ENCODE measurements around the gene HOXB3. TPM values are rescaled to one million over a fixed set of nuclear protein-coding genes. Genes with fewer than 3 reads are reported as not detected.
A peak's percentile ranks its signal among the peaks of the same experiment; 100 is the strongest.
"Not testable (repeated sequence)": the region's sequence is repeated elsewhere in the genome, so short reads cannot be mapped to it uniquely, and the experiment has no call there.

Gene HOXB3
- polyA plus RNA-seq, 1 experiment = 33.0 TPM

DNA sequence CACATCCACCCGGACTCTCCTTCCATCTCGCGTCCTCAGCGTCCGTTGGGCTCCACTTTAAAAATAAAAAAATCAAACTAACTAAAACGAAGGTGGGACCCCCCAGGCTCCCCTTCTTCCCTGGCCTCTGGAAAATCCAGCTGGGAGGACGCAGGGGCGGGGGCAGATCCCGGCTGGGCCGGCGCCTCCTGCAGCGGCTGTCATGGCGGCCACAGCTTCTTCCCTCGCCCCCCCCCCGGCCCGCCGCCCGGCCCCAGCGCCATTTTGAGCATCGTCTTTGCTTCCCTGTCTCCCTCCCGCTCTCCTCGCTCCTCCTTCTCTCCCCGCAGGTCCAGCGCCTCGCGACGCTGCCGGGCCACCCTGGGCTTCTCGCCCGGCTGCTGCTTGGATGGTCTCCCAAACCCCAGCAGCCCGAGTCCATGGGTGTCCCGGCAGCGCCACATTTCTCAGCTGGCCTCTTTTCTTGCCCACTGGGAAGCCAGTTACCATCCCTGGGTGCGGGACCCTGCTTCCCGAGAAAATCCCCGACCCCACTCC, 48.4 kb downstream of the HOXB3 start:
- Histone ChIP-seq H3K27ac (ENCODE audit: low read depth, low read length) (peak overlapping the region; percentile 96), H3K4me3 (ENCODE audit: low read depth, low read length) (peak overlapping the region; percentile 87), H3K27me3 (ENCODE audit: control insufficient read depth, insufficient read depth, low read length) (no peaks in the 10 kb centered on the region), H3K9me3 (ENCODE audit: control insufficient read depth, insufficient read depth, low read length) (no peaks in the 10 kb centered on the region; the same call in 1 of the 2 replicates)
- TF ChIP-seq, protein P1, sequence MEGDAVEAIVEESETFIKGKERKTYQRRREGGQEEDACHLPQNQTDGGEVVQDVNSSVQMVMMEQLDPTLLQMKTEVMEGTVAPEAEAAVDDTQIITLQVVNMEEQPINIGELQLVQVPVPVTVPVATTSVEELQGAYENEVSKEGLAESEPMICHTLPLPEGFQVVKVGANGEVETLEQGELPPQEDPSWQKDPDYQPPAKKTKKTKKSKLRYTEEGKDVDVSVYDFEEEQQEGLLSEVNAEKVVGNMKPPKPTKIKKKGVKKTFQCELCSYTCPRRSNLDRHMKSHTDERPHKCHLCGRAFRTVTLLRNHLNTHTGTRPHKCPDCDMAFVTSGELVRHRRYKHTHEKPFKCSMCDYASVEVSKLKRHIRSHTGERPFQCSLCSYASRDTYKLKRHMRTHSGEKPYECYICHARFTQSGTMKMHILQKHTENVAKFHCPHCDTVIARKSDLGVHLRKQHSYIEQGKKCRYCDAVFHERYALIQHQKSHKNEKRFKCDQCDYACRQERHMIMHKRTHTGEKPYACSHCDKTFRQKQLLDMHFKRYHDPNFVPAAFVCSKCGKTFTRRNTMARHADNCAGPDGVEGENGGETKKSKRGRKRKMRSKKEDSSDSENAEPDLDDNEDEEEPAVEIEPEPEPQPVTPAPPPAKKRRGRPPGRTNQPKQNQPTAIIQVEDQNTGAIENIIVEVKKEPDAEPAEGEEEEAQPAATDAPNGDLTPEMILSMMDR (IDR thresholded peaks at IDR 0.05; ENCODE audit: low read depth, low read length) = no peak
- POLR2A ChIA-PET = interaction anchor here (0.6 to 1.9 kb wide), 14 partner anchors 10 to 190 kb away, joined by 3 to 14 read pairs (median 5); partner anchors contain the start of gene HOXB5
- CTCF ChIA-PET = interaction anchor here (0.7 to 2.3 kb wide), 3 partner anchors 19 to 189 kb away, joined by 3 to 12 read pairs (median 8); no protein-coding TSS in a partner anchor
- DNase-seq (ENCODE audit: low read depth, low spot score) = no peak

DNA sequence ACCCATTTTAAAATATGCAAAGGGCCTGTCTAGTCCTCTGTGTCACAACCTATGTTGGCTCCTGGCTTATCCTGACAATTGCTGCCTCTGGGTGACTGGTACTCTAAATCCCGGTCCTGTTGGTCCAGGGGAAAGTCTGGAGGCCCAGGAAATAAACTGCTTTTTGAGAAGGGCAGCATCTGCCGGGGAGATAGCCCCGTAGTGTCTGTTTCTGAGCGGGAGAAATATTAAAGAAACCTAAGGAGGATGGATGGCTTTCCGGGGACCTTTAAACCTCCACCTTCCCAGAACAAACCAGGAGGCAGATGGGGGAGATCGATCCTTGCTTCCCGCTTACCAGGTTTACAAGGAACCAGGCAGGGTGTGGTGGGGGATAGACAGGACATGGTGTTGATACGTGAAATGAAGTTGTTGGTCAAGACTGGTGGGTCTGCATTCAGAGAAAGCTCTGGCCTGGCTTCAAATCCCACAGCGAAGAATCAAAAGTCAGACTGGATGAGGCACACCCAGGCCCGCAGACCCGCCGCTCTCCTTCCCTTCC, 48.9 kb downstream of the HOXB3 start:
- CTCF ChIA-PET = interaction anchor here (0.7 to 2.3 kb wide), 4 partner anchors 19 to 189 kb away, joined by 3 to 16 read pairs (median 10); no protein-coding TSS in a partner anchor
- TF ChIP-seq, protein P1 (IDR thresholded peaks at IDR 0.05; ENCODE audit: low read depth, low read length) = no peak
- no peaks in the 10 kb centered on the region; the same call in 1 of the 2 replicates for H3K9me3 ChIP-seq (ENCODE audit: control insufficient read depth, insufficient read depth, low read length)
- POLR2A ChIA-PET = interaction anchor here (0.6 to 1.9 kb wide), 14 partner anchors 11 to 189 kb away, joined by 3 to 14 read pairs (median 5); partner anchors contain the start of gene HOXB5
- DNase-seq (ENCODE audit: low read depth, low spot score) = no peak
- H3K27ac ChIP-seq (ENCODE audit: low read depth, low read length) = peak overlapping the region; percentile 96
- H3K27me3 ChIP-seq (ENCODE audit: control insufficient read depth, insufficient read depth, low read length) = no peaks in the 10 kb centered on the region
- H3K4me3 ChIP-seq (ENCODE audit: low read depth, low read length) = peak overlapping the region; percentile 87

DNA sequence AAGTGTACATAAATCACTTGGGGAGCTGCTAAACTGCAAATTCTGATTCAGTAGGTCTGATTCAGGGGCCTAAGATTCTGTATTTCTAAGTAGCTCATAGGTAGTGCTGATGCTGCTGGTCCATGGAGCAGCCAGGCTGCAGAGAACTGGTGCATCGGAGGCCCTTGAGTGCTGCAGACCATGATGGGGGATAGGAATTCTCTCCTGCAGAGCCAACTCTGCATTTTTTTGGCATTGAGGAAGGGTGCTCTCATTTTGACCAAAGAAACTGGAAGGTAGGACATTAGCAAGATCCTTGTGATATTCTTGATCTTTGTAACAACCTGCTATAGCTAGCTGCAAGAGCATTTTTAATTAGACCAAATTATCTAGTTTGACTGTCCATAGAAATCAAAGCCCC, 49.8 kb downstream of the HOXB3 start:
- TF ChIP-seq, protein P1 (IDR thresholded peaks at IDR 0.05; ENCODE audit: low read depth, low read length) = no peak
- ChIA-PET CTCF (interaction anchor here (1.2 to 2.3 kb wide), 4 partner anchors 18 to 189 kb away, joined by 4 to 16 read pairs (median 12); no protein-coding TSS in a partner anchor), POLR2A (interaction anchor here (0.9 to 1.8 kb wide), 7 partner anchors 19 to 57 kb away, joined by 3 to 8 read pairs (median 4); no protein-coding TSS in a partner anchor)
- Histone ChIP-seq H3K9me3 (ENCODE audit: control insufficient read depth, insufficient read depth, low read length) (no peaks in the 10 kb centered on the region; the same call in 1 of the 2 replicates), H3K27me3 (ENCODE audit: control insufficient read depth, insufficient read depth, low read length) (no peaks in the 10 kb centered on the region), H3K4me3 (ENCODE audit: low read depth, low read length) (peak overlapping the region; percentile 87; the same call in 1 of the 2 replicates), H3K27ac (ENCODE audit: low read depth, low read length) (peak overlapping the region; percentile 31)
- no peak for DNase-seq (ENCODE audit: low read depth, low spot score)

DNA sequence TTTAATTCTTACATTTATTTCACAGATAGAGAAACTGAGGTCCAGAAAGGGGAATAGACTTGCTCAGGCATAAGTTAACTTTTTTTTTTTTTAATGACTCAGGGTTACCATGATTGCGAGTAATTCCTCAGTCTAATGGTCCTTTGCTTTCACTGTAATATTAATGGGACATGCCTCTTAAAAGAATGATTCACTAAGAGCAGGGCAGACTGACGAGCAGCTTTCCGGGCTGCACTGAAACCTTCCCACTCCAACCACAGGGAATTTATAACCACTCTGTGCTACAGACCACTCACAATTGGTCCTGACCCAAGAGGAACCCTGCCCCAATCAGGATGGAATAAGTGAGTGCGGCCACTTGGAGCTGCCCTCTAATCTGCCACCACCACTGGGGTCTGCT, 50.9 kb downstream of the HOXB3 start:
- no peak for DNase-seq (ENCODE audit: low read depth, low spot score)
- TF ChIP-seq, protein P1 (IDR thresholded peaks at IDR 0.05; ENCODE audit: low read depth, low read length) = no peak
- Histone ChIP-seq H3K27ac (ENCODE audit: low read depth, low read length) (peak overlapping the region; percentile 63), H3K9me3 (ENCODE audit: control insufficient read depth, insufficient read depth, low read length) (no peaks in the 10 kb centered on the region; the same call in 1 of the 2 replicates), H3K4me3 (ENCODE audit: low read depth, low read length) (no peak overlapping the region), H3K27me3 (ENCODE audit: control insufficient read depth, insufficient read depth, low read length) (no peaks in the 10 kb centered on the region)
- ChIA-PET POLR2A (interaction anchor here (1.0 to 1.4 kb wide), 6 partner anchors 17 to 56 kb away, joined by 3 to 7 read pairs (median 4); no protein-coding TSS in a partner anchor), CTCF (interaction anchor here (1.2 to 2.2 kb wide), 3 partner anchors 43 to 188 kb away, joined by 4 to 16 read pairs (median 13); no protein-coding TSS in a partner anchor)

DNA sequence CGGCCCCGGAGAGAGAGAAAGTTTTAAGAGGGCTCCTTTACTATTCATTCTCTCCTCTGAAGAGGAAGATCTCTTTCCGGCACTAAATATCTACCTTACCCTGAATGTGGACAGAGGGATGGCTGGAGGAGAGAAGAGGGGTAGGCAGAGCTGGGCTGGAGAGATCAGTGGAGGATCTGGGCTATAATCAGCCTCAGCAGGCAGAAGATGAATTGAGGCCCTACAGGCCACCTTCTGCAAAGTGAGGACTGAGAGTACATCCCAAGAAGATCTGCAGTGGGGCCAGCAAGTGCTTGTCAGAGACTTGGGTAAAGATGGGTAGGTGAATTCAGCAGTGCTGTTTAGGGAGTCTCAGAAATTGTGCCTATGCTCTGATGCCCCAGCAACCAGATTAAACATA, 52.7 kb downstream of the HOXB3 start:
- Histone ChIP-seq H3K27me3 (ENCODE audit: control insufficient read depth, insufficient read depth, low read length) (no peaks in the 10 kb centered on the region), H3K4me3 (ENCODE audit: low read depth, low read length) (no peak overlapping the region), H3K27ac (ENCODE audit: low read depth, low read length) (no peak overlapping the region), H3K9me3 (ENCODE audit: control insufficient read depth, insufficient read depth, low read length) (no peaks in the 10 kb centered on the region)
- POLR2A ChIA-PET = no interaction called here
- TF ChIP-seq, protein P1 (IDR thresholded peaks at IDR 0.05; ENCODE audit: low read depth, low read length) = no peak
- no peak for DNase-seq (ENCODE audit: low read depth, low spot score)
- CTCF ChIA-PET = no interaction called here

DNA sequence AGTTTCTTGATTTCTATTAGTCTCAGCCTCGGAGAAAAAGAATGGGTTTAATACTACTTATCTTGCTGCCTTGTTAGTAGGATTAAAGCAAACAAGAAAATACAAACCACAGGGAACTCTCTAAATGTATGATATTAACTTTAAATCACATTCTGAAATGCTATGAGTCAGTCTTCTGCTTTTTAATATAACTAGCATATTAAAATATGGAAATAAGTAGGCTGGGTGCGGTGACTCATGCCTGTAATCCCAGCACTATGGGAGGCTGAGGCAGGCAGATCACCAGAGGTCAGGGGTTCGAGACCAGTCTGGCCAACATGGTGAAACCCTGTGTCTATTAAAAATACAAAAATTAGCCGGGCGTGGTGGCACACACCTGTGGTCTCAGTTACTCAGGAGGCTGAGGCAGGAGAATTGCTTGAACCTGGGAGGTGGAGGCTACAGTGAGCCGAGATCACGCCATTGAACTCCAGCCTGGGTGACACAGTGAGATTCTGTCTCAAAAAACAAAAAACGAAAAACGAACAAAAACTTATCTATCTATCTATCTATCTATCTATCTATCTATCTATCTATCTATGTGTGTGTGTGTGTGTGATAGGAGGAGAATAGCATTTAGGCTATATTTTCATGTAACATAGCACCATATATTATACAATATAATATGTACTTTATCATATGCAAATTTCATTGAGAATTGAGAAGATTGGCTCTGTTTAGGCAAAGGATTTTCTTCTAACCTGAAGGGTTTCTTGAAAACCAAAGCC, 54.1 kb downstream of the HOXB3 start:
- DNase-seq (ENCODE audit: low read depth, low spot score); H3K9me3 ChIP-seq (ENCODE audit: control insufficient read depth, insufficient read depth, low read length); H3K4me3 ChIP-seq (ENCODE audit: low read depth, low read length); H3K27ac ChIP-seq (ENCODE audit: low read depth, low read length); H3K27me3 ChIP-seq (ENCODE audit: control insufficient read depth, insufficient read depth, low read length): not testable (repeated sequence)
- CTCF ChIA-PET = interaction anchor here (0.9 kb wide), 1 partner anchor 100 kb away, joined by 5 read pairs; no protein-coding TSS in a partner anchor
- POLR2A ChIA-PET = interaction anchor here (0.5 kb wide), 1 partner anchor 16 kb away, joined by 3 read pairs; no protein-coding TSS in a partner anchor

All from AG04450 (cell line).